ENCODE measurements around the gene GET3. TPM values are rescaled to one million over a fixed set of nuclear protein-coding genes. Genes with fewer than 3 reads are reported as not detected.

Gene GET3
- polyA plus RNA-seq, 2 of the 4 experiments (the other 2 are of a cell fraction) = 87.0 to 91.7 TPM

GRCh38 chr19:12777217-12778016 lies 40.1 kb downstream of the GET3 start (continued):
- TF ChIP-seq E2F6 (IDR thresholded peaks at IDR 0.05; ENCODE audit: borderline replicate concordance, low read depth) = no peak
- TF ChIP-seq MAX (IDR thresholded peaks at IDR 0.05) = peak; percentile 58
- no peak for TF ChIP-seq HOXB5 (CRISPR knock-in tag; IDR thresholded peaks at IDR 0.05)
- no peak for TF ChIP-seq NFE2L2 (conservative IDR thresholded peaks at IDR 0.05; ENCODE audit: low read length)
- TF ChIP-seq GATA3 (IDR thresholded peaks at IDR 0.05; ENCODE audit: borderline replicate concordance) = peak; percentile 7; the same call in 1 of the 2 replicates
- no peak for TF ChIP-seq RCOR1 (IDR thresholded peaks at IDR 0.05; ENCODE audit: low read depth, low read length)
- no peak for TF ChIP-seq REST (IDR thresholded peaks at IDR 0.05)
- TF ChIP-seq NPAS2 (CRISPR knock-in tag; IDR thresholded peaks at IDR 0.05; ENCODE audit: borderline replicate concordance) = no peak
- peak; percentile 90 for TF ChIP-seq SMC3 (IDR thresholded peaks at IDR 0.05)
- TF ChIP-seq ELK1 (IDR thresholded peaks at IDR 0.05; ENCODE audit: low read depth, low read length) = no peak
- no peak for TF ChIP-seq EHF (CRISPR knock-in tag; IDR thresholded peaks at IDR 0.05)
- no peak for TF ChIP-seq CBX2 (IDR thresholded peaks at IDR 0.05; ENCODE audit: borderline replicate concordance, low read depth)
- no peak for TF ChIP-seq POLR2AphosphoS2 (conservative IDR thresholded peaks at IDR 0.05; ENCODE audit: low read length)
- TF ChIP-seq CTCF (IDR thresholded peaks at IDR 0.05) = peak; percentile 77
- TF ChIP-seq USF2 (IDR thresholded peaks at IDR 0.05) = no peak

All from A549 (cell line).